ENCODE data around the gene EIF4A3. TPM values are rescaled to one million over a fixed set of nuclear protein-coding genes. Genes with fewer than 3 reads are reported as not detected.

The EIF4A3 gene
- total RNA-seq, 1 experiment from 2014 or later: 124 TPM

DNA sequence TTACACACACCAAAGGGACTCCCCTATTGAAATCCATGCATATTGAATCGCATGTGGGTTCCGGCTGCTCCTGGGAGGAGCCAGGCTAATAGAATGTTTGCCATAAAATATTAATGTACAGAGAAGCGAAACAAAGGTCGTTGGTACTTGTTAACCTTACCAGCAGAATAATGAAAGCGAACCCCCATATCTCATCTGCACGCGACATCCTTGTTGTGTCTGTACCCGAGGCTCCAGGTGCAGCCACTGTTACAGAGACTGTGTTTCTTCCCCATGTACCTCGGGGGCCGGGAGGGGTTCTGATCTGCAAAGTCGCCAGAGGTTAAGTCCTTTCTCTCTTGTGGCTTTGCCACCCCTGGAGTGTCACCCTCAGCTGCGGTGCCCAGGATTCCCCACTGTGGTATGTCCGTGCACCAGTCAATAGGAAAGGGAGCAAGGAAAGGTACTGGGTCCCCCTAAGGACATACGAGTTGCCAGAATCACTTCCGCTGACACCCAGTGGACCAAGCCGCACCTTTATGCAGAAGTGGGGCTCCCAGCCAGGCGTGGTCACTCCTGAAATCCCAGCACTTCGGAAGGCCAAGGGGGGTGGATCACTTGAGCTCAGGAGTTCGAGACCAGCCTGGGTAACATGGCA, 43.4 kb downstream of the EIF4A3 start:
- intact Hi-C loops (cut with micrococcal nuclease; ENCODE audit: unreplicated experiment): no loop called here
- BruUV-seq (replicated peaks): no TSS peak
- Mint-ChIP-seq H3K27ac (ENCODE audit: unreplicated experiment) (no peak overlapping the region), H3K4me1 (ENCODE audit: low read depth, unreplicated experiment) (peaks cover 13% of the 10 kb centered on the region), H3K36me3 (ENCODE audit: insufficient read depth, unreplicated experiment) (peaks cover 17% of the 10 kb centered on the region), H3K27me3 (ENCODE audit: unreplicated experiment) (no peaks in the 10 kb centered on the region), H3K9me3 (ENCODE audit: low read depth, unreplicated experiment) (no peaks in the 10 kb centered on the region), H3K4me3 (ENCODE audit: low read depth, unreplicated experiment) (no peak overlapping the region)
- DNase-seq: no peak
- CTCF ChIA-PET: interaction anchor here (1.2 kb wide), 1 partner anchor 21 kb away, joined by 3 read pairs; no protein-coding TSS in a partner anchor
- TF ChIP-seq, protein P1, sequence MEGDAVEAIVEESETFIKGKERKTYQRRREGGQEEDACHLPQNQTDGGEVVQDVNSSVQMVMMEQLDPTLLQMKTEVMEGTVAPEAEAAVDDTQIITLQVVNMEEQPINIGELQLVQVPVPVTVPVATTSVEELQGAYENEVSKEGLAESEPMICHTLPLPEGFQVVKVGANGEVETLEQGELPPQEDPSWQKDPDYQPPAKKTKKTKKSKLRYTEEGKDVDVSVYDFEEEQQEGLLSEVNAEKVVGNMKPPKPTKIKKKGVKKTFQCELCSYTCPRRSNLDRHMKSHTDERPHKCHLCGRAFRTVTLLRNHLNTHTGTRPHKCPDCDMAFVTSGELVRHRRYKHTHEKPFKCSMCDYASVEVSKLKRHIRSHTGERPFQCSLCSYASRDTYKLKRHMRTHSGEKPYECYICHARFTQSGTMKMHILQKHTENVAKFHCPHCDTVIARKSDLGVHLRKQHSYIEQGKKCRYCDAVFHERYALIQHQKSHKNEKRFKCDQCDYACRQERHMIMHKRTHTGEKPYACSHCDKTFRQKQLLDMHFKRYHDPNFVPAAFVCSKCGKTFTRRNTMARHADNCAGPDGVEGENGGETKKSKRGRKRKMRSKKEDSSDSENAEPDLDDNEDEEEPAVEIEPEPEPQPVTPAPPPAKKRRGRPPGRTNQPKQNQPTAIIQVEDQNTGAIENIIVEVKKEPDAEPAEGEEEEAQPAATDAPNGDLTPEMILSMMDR (IDR thresholded peaks at IDR 0.05; ENCODE audit: unreplicated experiment): no peak

DNA sequence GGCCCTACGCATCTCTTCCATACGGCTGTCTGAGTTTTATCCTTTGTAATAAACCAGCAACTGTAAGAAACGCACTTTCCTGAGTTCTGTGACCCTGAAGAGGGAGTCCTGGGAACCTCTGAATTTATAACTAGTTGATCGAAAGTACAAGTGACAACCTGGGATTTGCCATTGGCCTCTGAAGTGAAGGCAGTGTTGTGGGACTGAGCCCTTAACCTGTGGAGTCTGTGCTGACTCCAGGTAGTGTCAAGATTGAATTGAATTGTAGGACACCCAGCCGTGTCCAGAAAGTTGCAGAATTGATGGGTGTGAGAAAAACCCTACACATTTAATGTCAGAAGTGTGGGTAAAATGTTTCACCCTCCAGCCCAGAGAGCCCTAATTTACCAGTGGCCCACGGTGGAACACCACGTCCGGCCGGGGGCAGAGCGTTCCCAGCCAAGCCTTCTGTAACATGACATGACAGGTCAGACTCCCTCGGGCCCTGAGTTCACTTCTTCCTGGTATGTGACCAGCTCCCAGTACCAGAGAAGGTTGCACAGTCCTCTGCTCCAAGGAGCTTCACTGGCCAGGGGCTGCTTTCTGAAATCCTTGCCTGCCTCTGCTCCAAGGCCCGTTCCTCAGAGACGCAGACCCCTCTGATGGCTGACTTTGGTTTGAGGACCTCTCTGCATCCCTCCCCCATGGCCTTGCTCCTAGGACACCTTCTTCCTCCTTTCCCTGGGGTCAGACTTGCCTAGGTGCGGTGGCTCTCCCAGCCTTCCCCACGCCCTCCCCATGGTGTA, 44.1 kb downstream of the EIF4A3 start:
- CTCF ChIA-PET: no interaction called here

DNA sequence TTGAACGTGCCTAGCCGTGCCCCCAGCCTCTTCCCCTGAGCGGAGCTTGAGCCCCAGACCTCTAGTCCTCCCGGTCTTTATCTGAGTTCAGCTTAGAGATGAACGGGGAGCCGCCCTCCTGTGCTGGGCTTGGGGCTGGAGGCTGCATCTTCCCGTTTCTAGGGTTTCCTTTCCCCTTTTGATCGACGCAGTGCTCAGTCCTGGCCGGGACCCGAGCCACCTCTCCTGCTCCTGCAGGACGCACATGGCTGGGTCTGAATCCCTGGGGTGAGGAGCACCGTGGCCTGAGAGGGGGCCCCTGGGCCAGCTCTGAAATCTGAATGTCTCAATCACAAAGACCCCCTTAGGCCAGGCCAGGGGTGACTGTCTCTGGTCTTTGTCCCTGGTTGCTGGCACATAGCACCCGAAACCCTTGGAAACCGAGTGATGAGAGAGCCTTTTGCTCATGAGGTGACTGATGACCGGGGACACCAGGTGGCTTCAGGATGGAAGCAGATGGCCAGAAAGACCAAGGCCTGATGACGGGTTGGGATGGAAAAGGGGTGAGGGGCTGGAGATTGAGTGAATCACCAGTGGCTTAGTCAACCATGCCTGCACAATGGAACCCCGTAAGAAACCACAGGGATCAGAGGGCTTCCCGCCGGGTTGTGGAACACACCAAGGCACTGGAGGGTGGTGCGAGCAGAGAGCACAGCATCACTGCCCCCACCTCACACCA, 44.8 kb downstream of the EIF4A3 start:
- Mint-ChIP-seq H3K36me3 (ENCODE audit: insufficient read depth, unreplicated experiment) (peaks cover 17% of the 10 kb centered on the region), H3K4me3 (ENCODE audit: low read depth, unreplicated experiment) (peak overlapping the region; percentile 81), H3K27ac (ENCODE audit: unreplicated experiment) (peak overlapping the region; percentile 76), H3K9me3 (ENCODE audit: low read depth, unreplicated experiment) (no peaks in the 10 kb centered on the region), H3K27me3 (ENCODE audit: unreplicated experiment) (peaks cover 12% of the 10 kb centered on the region), H3K4me1 (ENCODE audit: low read depth, unreplicated experiment) (peaks cover 13% of the 10 kb centered on the region)
- CTCF ChIA-PET: interaction anchor here (0.6 to 1.4 kb wide), 9 partner anchors 10 to 162 kb away, joined by 3 to 11 read pairs (median 4); partner anchors contain the start of gene CARD14
- TF ChIP-seq, protein P1 (IDR thresholded peaks at IDR 0.05; ENCODE audit: unreplicated experiment): no peak
- intact Hi-C loops (cut with micrococcal nuclease; ENCODE audit: unreplicated experiment): no loop called here
- BruUV-seq (replicated peaks): no TSS peak
- DNase-seq: no peak

More for the DNA sequence above, 44.1 kb downstream of the EIF4A3 start:
- TSS peak; percentile 32 for BruUV-seq (replicated peaks)
- Mint-ChIP-seq H3K36me3 (ENCODE audit: insufficient read depth, unreplicated experiment) (peaks cover 17% of the 10 kb centered on the region), H3K27me3 (ENCODE audit: unreplicated experiment) (peaks cover 5% of the 10 kb centered on the region), H3K4me1 (ENCODE audit: low read depth, unreplicated experiment) (peaks cover 13% of the 10 kb centered on the region), H3K4me3 (ENCODE audit: low read depth, unreplicated experiment) (peak overlapping the region; percentile 81), H3K27ac (ENCODE audit: unreplicated experiment) (no peak overlapping the region), H3K9me3 (ENCODE audit: low read depth, unreplicated experiment) (no peaks in the 10 kb centered on the region)
- TF ChIP-seq, protein P1 (IDR thresholded peaks at IDR 0.05; ENCODE audit: unreplicated experiment): no peak
- no peak for DNase-seq
- intact Hi-C loops (cut with micrococcal nuclease; ENCODE audit: unreplicated experiment): no loop called here
